UCSD-AML1 (cell line): ENCODE measurements around the gene CRIM1.
"Not testable (repeated sequence)": the region's sequence is repeated elsewhere in the genome, so short reads cannot be mapped to it uniquely, and the experiment has no call there.

Source experiments
- DNase-seq: peaks from one replicate; lab custom pipeline; 2025; ENCODE audit not compliant: unreplicated experiment; lab: John Stamatoyannopoulos, UW

Gene CRIM1

DNA sequence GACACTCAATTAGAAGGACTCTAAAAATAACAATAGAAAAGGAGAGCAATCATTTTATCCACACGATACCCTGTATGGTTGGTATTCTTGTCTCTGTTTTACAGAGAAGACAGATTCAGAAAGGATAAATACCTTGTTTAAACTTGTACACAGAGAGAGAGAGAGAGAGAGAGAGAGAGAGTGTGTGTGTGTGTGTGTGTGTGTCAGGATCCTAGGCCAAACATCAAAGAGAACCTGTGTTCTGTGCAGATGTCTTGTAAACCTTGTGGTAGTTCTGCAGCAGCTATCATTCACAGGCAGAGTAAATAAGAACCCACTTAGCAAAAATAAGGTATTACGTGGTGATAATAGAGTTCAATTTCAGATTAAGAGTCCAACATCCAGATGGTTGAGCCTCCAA is 4.3 kb upstream of the CRIM1 start:
- no peak for DNase-seq

DNA sequence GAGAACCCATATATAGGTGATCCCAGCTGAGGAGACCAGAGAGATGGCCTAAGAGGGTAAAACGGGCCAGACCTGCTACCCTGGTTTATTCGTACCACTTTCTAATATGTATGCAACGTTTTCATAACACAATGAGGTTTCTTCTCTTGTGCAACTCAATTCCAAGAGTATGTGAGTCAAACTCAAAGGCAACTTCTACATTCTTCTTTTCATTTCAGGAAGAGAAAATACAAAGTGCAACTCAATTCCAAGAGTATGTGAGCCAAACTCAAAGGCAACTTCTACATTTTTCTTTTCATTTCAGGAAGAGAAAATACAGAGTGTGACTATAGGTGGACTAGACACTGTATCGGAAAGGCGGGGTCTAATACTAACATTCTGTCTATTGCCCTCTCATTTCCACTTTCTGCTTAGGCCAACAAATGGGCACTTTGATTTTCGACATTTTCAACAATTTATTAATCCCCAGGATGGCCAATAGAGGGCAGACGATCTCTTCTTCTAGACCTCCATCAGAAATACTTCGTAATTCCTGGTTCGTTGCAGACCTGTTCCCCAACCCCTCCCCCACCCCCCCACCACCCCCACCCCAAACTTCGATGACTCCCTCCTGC is 3.7 kb upstream of the CRIM1 start:
- DNase-seq = no peak

DNA sequence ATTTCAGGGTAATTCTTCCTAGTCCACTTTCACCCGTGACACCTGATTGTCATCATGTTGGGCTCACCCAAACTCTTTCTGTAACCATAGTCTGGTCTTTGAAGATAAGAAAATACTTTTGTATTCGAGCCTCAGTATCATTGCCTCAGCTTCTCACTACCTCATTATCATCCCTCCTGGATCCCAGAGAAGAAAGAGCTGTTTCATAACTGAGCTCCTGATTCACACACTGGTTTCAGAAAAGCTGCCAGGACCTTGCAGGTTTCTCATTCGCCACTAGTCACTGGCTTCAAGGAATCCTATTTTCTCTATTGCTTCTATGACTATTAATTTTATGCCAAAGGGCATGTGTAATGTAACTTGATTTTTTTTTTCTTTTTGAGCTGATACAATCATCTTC is 2.9 kb upstream of the CRIM1 start:
- DNase-seq = no peak

DNA sequence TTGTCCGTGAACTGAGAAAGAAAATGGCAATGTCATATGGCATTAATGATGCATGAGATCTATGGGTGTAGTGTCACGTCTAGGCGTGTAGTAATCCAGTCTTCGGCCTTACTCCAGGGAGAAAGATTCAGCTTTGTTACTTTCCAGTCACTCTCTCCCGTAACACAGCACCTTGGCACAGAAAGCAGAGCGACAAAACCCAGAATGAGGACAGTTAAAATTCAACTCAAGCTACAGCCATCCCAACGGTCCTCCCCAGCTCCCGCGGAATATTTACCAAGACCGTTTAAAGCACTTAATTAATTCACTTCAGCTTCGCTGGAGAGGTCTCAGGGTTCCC is 797 bp upstream of the CRIM1 start:
- DNase-seq = no peak

DNA sequence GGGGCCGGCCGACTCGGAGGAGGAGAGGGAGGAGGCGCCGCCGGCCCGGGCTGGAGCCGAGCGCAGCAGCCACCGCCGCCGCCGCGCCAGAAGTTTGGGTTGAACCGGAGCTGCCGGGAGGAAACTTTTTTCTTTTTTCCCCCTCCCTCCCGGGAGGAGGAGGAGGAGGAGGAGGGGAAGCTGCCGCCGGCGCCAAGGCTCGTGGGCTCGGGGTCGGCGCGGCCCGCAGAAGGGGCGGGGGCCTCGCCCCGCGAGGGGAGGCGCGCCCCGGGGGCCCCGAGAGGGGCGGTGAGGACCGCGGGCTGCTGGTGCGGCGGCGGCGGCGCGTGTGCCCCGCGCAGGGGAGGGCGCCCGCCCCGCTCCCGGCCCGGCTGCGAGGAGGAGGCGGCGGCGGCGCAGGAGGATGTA is 316 bp downstream of the CRIM1 start:
- no peak for DNase-seq

DNA sequence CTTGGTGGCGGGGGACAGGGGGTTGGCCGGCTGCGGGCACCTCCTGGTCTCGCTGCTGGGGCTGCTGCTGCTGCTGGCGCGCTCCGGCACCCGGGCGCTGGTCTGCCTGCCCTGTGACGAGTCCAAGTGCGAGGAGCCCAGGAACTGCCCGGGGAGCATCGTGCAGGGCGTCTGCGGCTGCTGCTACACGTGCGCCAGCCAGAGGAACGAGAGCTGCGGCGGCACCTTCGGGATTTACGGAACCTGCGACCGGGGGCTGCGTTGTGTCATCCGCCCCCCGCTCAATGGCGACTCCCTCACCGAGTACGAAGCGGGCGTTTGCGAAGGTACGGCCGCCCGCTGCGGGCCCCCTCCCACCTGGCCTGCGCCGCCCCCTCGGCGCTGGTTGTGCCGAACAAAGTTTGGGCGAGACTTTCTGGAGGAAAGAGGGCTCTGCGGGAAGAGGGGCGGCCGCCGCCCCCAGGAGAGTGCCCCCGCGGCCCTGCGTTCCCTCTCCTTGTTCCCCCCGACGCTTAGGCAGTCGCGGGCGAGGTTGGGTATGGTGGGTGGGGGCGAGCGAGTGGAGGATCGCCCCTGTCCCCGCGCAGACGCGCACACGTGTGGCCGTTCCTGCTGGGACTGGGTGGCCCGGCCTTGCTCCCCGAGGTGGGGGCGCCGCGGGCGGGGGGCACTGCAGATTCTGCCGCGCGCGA is 866 bp downstream of the CRIM1 start:
- DNase-seq = peak; percentile 45

DNA sequence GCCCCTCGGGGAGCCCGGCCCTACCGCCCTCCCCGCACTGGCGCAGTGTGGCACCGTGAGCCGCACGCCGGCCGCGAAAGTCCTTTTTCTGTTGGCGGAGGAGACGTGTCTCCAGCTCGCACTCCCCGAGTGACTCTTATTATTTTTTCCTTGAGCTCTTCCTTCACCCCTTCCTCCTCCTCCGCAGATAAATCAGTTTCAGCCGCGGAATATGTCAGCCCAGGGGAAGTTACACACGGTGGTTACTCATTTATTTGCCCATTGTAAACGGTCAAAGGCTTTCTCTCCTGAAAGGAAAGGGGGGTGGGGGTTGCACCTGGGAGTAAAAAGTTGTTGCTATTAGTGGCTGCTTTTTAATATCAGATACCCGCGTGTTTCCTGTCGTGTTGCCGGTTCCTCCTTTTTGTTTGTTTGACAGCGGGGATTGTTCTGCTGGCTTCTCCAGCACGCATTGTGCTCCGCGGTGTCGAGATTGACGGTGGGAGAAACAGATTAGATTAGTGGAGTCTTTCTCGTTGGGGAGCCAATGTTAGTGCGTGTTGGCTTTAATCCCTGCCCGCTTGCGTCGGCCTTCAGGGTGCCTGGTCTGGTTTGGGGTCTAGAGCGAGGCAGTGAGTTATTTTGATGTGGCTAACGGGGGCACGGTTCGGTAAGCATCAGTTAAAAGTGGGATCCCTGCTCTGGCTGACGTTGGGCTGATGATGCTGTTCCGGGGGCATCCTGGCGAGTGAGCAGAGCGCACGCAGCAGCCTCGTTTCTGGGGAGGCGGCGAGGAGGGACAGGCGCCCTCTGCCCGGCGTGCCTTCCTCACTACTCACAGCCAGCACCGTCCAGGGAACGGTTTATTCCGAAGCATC is 1.6 kb downstream of the CRIM1 start:
- DNase-seq = peak; percentile 62

DNA sequence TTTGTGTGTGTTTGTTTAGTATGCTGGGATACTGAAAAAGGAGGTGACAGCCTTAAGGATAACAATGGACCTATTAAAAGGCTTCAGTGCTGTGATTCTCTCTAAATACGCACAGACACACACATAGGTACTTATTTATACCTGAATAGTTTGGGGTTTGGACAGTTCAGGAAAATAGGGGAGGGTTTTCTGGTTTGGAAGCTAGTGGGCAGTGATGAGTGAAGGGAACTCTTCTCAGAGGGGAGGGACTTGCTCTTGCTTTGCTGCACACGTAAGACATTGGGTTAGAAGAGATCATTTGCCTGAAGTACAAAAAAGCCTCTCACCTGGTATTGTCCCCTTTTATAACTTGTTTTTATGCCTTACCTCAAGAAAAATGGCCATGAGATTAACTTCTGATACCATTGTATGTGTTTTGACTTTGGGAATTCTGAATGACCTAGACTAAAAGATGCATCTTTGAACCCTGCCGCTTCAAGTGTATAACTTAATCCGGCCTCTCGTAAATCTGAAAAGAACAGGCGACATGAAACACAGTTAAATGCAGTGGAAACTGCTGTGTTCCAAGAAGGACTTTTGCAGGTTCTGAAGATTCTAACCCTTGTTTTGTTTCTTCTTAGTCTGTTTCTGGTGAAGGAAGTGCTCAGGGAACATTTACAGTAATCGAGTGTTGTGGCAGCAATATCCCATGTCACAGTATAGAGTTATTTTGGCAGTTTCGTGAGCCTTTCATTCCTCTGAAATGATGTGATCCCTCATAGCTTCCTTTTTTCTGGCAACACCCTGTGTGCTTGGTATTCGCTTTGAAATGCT is 2.5 kb downstream of the CRIM1 start:
- no peak for DNase-seq

DNA sequence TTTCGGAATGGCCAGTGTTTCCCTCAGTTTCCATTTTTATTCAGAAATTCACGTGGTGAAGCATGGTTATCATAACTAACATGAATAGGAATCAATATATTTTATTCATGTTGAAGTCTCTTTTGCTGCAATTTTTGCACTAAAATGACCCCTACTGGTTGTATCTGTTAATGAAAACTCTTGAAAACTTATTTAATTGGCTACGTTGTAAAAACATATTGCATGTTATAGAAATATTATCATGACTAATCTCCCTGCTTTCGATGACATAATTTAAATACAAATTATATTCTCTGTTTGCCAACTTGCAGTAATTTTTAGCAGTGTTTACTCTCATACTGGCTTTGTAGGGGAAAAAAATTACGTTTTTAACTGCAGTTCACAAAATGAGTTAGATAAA is 3.5 kb downstream of the CRIM1 start:
- no peak for DNase-seq

DNA sequence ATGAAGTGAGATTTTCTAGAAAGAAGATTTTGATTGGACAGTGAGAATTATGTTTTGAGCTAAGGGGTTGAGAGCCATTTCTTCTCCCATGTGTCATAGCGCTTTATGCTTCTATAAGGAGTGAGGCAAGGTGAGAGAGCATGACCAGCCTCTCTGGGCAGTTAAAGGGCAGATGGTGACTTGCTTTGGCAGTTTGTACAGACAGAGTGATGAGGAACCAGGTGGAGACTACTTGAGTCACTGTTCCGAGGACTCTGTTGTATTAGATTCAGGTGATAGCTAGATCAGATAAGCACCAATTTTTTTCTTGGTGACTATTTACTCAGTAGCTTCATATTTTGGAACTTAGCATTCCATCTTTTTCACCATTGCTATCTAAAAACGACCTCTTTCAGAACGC is 4.5 kb downstream of the CRIM1 start:
- DNase-seq = no peak

DNA sequence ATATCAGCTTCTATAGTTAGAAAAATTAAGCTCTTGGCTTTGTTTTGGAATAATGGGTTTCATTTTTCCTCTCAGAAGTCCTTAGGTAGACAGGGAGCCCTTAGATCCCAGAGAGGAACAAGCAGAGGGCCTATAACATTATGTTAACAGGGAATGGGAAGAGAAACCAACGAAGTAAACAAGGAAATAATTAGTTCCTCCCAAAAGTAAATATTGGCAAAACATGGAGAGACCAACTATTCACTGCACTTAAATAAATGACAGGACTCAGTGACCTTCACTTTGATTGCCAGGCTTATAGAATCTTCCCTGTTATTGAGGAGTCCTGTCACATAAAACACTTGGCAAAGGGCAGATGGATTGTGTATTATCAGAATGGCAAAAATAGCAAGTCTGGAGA is 5.3 kb downstream of the CRIM1 start:
- no peak for DNase-seq

DNA sequence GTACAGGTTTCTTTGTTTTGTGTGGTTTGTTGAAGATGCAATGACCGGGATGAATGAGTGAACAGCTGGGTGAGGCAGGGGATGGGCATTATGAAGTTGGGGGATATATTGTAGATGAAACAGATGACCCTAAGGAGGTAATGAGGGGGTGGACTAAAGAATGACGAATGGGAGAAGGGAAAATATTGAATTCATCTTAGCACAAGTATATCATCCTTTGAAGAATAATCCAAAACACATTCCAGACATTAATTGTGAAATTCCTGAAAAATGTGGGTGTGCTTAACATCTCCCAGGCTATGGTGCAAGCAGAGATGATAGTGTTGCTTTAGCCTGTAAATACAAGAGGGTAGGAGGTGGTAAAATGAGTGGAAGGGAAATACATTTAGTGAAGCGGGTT is 5.8 kb downstream of the CRIM1 start:
- no peak for DNase-seq

DNA sequence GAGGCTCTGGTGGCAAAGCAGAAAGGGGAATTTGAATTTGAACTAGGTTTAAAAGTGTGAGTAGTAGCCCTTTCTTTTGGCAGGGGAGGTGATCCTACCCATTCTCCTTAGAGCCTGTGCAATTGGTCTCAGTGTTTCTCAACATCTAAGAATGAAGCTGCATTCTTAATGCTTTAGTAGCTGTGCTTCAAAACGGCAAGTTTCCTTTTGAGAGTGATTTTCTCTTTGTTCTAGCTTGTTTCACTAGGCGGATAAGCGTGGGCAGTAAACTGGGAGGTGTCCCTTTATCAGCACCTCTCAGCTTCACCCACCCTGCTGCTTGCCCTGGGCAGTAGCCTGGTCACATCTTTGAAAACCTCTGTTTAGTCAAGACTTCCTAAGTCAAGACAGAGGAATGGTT is 6.7 kb downstream of the CRIM1 start:
- no peak for DNase-seq

DNA sequence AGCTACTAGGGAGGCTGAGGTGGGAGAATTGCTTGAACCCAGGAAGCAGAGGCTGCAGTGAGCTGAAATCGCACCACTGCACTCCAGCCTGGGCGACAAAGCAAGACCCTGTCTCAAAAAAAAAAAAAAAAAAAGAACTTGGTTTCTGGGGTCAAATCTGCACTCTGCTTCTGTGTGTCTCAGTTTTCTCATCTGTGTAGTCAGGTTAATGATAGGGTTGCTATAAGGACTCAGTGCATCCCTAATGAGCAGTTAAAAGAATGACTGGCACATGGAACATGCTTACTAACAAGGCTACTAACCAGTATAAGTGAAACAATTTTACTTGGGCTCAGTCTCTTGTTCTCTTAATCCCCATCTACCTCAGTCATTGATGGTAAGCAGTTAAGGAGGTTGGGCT is 7.5 kb downstream of the CRIM1 start:
- DNase-seq = not testable (repeated sequence)

DNA sequence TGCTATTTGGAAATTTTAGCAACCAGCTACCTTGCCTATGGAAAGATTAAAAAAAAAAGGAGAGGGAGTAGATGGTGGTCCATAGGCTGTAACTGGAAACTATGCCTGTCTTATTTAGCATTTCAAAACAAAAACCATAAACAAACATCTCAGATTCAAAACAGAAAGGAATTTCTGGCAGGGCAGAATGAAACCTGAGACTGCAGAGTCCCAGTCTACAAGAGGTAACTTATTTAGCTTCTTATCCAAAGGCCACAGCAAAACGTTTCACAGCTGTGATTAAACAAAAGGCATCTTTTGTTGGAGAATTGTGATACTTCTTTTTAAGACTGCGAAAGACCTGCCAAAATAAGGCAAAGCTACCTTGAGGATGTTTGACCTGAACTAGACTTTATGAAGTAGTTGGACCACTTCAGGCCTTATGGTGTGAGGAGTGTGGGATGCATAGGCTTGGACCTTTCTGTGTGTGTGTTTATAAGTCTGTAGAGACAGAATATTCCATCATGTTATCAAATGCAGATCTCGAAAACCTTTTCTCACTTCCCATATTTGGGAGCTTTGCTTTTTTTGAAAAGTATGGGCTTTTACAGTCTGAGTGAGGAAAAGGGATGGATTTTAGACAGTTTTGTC is 11.0 kb downstream of the CRIM1 start:
- no peak for DNase-seq

DNA sequence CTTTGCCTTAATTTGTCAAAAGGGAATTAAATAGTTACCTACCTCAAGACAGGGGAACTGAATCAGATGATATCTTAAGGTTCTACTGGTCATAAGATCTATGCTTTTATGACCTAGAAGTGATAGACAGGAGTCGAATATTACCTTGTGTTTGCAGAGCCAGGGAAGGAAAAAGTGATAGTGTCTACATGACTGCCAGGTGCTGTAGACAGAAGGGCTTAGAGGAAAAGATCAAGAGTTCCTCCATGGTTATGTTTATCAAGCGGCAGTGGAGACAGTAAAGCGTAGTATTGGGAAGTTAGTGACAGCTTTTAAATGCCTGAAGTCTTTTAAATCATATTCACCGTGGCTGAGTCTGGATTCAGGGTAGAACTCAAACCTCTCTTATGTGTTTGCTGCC is 11.9 kb downstream of the CRIM1 start:
- no peak for DNase-seq

DNA sequence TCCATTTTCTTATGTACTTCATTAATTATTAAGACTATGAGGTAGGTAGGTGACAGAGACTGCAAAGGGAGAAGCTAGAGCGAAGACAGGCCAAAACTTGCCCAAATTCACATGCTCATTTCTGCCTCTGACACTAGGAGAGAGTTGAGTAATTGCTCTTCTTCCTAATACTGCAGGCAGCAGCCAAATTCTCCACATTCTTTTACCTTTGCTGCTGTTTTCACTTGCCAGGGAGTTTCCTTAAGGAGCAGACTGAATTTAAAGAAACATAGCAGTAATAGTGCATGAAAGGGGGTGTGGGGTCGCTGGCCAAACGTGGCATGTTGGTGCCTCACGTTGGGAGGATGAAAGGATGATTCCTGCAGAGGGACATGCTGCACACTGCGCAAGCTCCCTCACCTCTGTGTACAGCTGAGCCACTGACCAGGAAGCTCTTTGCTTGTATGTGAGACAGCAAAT is 12.3 kb downstream of the CRIM1 start:
- DNase-seq = no peak

DNA sequence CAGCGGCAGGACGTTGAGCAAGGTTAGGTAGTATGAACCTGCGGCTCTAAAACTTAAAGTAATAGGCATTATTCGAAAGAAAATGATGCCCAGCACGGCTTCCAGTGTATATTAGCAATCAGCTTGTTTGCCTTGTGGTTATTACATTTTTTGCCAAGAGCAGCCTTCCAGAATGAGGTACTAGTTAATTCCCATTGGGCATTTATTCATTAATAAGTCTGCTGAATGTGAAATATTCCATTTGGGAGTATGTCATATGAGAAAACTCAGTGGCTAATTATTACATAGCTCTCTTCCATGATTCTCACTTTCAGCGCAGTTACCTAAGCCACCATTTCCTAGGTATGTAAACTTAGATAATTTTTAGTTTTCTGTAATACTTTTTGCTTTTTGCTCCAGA is 12.9 kb downstream of the CRIM1 start:
- no peak for DNase-seq

DNA sequence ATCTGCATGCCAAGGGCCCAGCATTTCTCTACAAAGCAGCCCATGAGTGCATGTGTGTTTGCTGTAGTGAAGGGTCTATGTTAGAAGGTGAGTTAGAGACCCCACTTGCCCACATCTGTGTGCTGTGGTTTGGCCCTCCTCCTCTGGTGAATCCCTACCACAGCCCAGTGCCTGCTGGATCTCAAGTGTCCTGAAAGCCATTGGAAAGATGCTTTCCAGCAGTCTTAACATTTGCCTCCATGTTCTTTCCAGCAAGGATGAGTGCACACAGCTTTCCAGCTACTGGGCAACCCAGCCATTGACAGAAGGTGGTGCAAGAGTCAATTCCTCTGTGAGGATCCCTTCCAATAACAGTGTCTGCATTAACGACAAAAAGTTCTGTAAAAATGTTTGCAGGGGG is 13.6 kb downstream of the CRIM1 start:
- no peak for DNase-seq

DNA sequence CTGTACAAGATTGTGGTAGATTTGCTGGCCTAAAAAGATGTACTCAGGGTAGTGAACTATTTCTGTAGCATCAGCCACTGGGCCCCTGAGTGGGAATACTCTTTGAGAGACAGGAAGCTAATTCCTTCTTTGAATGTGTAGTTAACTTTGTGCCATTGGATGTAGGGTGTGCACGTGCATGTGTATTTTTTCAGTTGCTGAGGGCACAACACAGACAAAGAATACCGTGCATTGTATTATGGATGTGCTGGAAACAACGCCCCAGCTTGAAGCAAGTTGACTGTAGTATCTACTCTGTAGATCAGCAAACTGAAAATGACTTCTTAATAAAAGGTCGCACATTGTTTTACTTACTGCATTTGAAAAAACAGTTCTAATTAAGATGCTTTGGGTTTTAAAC is 14.1 kb downstream of the CRIM1 start:
- DNase-seq = no peak

DNA sequence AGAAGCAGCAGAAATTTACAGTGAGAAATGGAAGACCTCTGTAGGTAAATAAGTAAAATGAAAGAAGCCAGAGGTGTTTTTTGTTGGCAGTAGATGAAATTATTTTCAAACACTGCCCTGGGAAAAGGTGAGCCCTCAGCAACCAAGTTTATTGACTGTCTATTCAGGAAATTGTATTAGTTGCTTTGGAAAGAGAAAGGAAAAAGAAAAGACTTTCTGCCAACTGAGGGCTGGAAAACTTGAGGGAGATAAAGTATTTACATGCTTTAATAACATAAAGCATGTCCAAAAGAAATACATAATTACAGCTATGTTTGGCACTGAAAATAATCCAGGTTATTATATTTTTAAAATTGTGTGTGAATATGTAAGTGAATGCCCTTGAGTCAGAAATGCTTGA is 14.7 kb downstream of the CRIM1 start:
- DNase-seq = no peak
